ENCODE data around the gene ZNF76. TPM values are rescaled to one million over a fixed set of nuclear protein-coding genes. Genes with fewer than 3 reads are reported as not detected.
A peak's percentile ranks its signal among the peaks of the same experiment; 100 is the strongest.

ZNF76 gene
- total and polyA plus RNA-seq, 4 donors, result 10.6 to 51.8 (median 36.5) TPM

DNA sequence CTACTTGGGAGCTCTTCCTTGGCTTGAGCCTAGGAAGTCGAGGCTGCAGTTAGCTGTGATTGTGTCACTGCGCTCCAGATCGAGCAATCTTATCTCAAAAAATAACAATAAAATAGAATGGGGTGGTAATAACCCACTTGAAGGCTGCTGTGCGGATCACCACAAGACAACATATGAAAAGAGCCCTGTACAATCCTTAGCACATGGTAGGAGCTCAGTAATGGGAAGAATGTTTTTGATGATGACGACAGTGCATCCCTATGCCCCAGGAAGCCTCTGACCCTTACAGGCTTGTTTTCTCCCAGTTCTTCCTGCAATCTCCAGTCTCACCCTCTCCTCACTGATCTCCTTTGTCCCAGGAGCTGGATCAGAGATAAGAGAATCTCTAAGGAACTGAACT is 30.2 kb upstream of the ZNF76 start:
- ATAC-seq (ENCODE audit: low FRiP score) (no peak), DNase-seq (no peak)

DNA sequence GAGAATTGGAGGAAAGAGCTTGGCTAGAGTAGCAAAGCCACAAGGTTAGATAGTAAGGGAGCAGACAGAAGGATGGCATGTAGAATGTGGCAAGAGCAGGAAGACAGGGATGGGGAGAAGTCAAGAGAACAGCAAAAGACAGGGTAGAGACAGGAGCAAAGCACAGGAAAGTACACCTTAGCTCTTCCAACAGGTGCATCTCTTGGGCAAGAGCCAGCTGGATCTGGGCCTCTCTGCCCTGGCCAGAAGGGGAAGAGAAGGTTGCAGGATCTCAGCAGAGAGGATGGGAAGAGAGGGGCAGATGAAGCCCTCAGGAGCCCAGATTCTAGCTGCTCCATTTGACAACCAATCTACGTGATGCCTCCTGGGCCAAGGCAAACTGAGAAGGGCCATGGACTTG is 29.0 kb upstream of the ZNF76 start:
- Histone ChIP-seq H3K4me1 (ENCODE audit: control insufficient read depth in 1 of 2, insufficient read depth in 2 of 2, low read length in 2 of 2) (peaks cover 0 to 2% of the 10 kb centered on the region in 2 donors), H3K27ac (ENCODE audit: low read depth in 1 of 2, low read length in 2 of 2) (peak overlapping the region; percentile 54 to 71), H3K4me3 (ENCODE audit: low read length in 2 of 2) (no peak overlapping the region), H3K36me3 (ENCODE audit: control insufficient read depth in 1 of 2, insufficient read depth in 2 of 2, low read length in 1 of 2) (peaks cover 0 to 2% of the 10 kb centered on the region in 2 donors), H3K9me3 (ENCODE audit: control insufficient read depth, low read length) (no peaks in the 10 kb centered on the region), H3K27me3 (ENCODE audit: control insufficient read depth in 1 of 2, insufficient read depth in 2 of 2, low read length in 1 of 2) (no peaks in the 10 kb centered on the region)
- peak; percentile 13 for ATAC-seq (ENCODE audit: low FRiP score)
- WGBS, 2 donors, result 10 to 32% methylated on average over 1 of the region's 1 CpG
- intact Hi-C loops (cut with DNase I), result no loop called here
- DNase-seq, result no peak

More for the DNA sequence above, 30.2 kb upstream of the ZNF76 start:
- Histone ChIP-seq H3K27me3 (ENCODE audit: control insufficient read depth in 1 of 2, insufficient read depth in 2 of 2, low read length in 1 of 2) (no peaks in the 10 kb centered on the region), H3K27ac (ENCODE audit: low read depth in 1 of 2, low read length in 2 of 2) (peak overlapping the region in 1 of 2 donors; percentile 54), H3K36me3 (ENCODE audit: control insufficient read depth in 1 of 2, insufficient read depth in 2 of 2, low read length in 1 of 2) (peaks cover 0 to 2% of the 10 kb centered on the region in 2 donors), H3K4me3 (ENCODE audit: low read length in 2 of 2) (no peak overlapping the region), H3K4me1 (ENCODE audit: control insufficient read depth in 1 of 2, insufficient read depth in 2 of 2, low read length in 2 of 2) (peaks cover 0 to 2% of the 10 kb centered on the region in 2 donors), H3K9me3 (ENCODE audit: control insufficient read depth, low read length) (no peaks in the 10 kb centered on the region)
- WGBS, 2 donors, result 51 to 69% methylated on average over 5 of the region's 5 CpGs
- intact Hi-C loops (cut with DNase I), result no loop called here

DNA sequence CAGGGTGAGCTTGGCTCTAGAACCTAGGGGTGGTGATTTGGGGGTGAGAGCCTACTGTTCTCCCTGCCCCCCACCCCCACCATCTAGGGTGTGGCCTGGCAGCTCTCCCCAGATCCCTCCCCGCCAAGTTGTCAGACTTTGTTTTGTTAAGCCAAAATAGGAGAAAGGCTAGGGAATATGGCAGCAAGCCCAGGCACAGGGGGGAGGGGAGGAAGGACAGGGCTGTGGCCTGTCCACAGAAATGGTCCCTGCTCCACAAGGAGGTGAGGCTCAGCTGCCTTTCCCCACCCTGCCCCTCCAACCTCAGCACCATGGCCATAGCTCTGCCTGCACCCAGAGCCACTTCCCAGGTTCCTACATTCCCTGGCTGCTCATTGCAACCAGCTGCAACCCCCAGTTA is 28.6 kb upstream of the ZNF76 start:
- intact Hi-C loops (cut with DNase I), result no loop called here
- Histone ChIP-seq H3K27ac (ENCODE audit: low read depth in 1 of 2, low read length in 2 of 2) (peak overlapping the region; percentile 54 to 71), H3K4me3 (ENCODE audit: low read length in 2 of 2) (no peak overlapping the region), H3K4me1 (ENCODE audit: control insufficient read depth in 1 of 2, insufficient read depth in 2 of 2, low read length in 2 of 2) (peaks cover 0 to 2% of the 10 kb centered on the region in 2 donors), H3K36me3 (ENCODE audit: control insufficient read depth in 1 of 2, insufficient read depth in 2 of 2, low read length in 1 of 2) (peaks cover 0 to 2% of the 10 kb centered on the region in 2 donors), H3K27me3 (ENCODE audit: control insufficient read depth in 1 of 2, insufficient read depth in 2 of 2, low read length in 1 of 2) (no peaks in the 10 kb centered on the region), H3K9me3 (ENCODE audit: control insufficient read depth, low read length) (no peaks in the 10 kb centered on the region)
- DNase-seq, result peak; percentile 89 to 93
- ATAC-seq (ENCODE audit: low FRiP score), result peak; percentile 66
- WGBS, 2 donors, result 0 to 6% methylated on average over 1 of the region's 1 CpG

DNA sequence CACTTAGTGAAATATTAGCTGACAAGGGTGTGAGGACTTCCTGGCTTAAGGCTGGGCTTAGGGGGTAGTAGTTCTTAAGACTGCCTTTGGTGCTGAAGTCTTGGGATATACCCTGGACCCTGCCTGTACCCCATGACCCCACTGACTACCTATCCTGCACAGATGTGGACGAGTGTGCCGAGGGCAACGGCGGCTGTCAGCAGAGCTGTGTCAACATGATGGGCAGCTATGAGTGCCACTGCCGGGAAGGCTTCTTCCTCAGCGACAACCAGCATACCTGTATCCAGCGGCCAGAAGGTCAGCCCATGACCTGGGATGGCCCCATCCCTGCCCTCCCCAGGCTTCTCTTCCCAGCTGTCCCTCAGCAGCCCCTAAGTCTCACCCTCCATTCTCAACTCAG is 28.0 kb upstream of the ZNF76 start:
- H3K4me3 ChIP-seq (ENCODE audit: low read length in 2 of 2), result no peak overlapping the region
- H3K27me3 ChIP-seq (ENCODE audit: control insufficient read depth in 1 of 2, insufficient read depth in 2 of 2, low read length in 1 of 2), result no peaks in the 10 kb centered on the region
- H3K4me1 ChIP-seq (ENCODE audit: control insufficient read depth in 1 of 2, insufficient read depth in 2 of 2, low read length in 2 of 2), result peaks cover 0 to 2% of the 10 kb centered on the region in 2 donors
- ATAC-seq (ENCODE audit: low FRiP score) (no peak), DNase-seq (peak in 1 of 2 donors; percentile 41)
- 97% methylated on average over 7 of the region's 7 CpGs for WGBS, 2 donors
- intact Hi-C loops (cut with DNase I), result no loop called here
- H3K27ac ChIP-seq (ENCODE audit: low read depth in 1 of 2, low read length in 2 of 2), result peak overlapping the region in 1 of 2 donors; percentile 15
- no peaks in the 10 kb centered on the region for H3K9me3 ChIP-seq (ENCODE audit: control insufficient read depth, low read length)
- peaks cover 0 to 2% of the 10 kb centered on the region in 2 donors for H3K36me3 ChIP-seq (ENCODE audit: control insufficient read depth in 1 of 2, insufficient read depth in 2 of 2, low read length in 1 of 2)

DNA sequence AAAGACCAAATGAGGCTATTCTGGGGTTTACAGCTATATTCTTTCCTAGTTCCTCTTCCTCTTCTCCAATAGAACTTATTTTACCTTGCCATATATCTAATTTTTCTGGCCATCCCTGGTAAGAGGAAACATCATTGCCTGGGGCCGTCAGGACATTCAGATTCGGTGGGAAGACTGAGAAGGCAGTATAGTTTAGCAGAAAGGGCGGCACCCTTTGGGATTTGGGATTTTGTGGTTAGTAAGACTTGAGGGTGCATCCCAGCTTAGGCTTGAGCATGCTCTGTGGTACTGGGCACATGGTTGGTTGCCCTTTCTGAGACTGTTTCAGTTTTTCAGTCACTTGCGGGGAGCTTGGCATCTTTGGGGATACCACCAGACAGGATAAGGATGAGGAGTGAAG is 24.6 kb upstream of the ZNF76 start:
- Histone ChIP-seq H3K4me3 (ENCODE audit: low read length in 2 of 2) (no peak overlapping the region), H3K36me3 (ENCODE audit: control insufficient read depth in 1 of 2, insufficient read depth in 2 of 2, low read length in 1 of 2) (no peaks in the 10 kb centered on the region), H3K27me3 (ENCODE audit: control insufficient read depth in 1 of 2, insufficient read depth in 2 of 2, low read length in 1 of 2) (no peaks in the 10 kb centered on the region), H3K4me1 (ENCODE audit: control insufficient read depth in 1 of 2, insufficient read depth in 2 of 2, low read length in 2 of 2) (peaks cover 2 to 8% of the 10 kb centered on the region in 2 donors), H3K9me3 (ENCODE audit: control insufficient read depth, low read length) (no peaks in the 10 kb centered on the region), H3K27ac (ENCODE audit: low read depth in 1 of 2, low read length in 2 of 2) (peak overlapping the region in 1 of 2 donors; percentile 20)
- DNase-seq (no peak), ATAC-seq (ENCODE audit: low FRiP score) (no peak)
- WGBS, 2 donors, result 74 to 75% methylated on average over 4 of the region's 4 CpGs
- intact Hi-C loops (cut with DNase I), result no loop called here

DNA sequence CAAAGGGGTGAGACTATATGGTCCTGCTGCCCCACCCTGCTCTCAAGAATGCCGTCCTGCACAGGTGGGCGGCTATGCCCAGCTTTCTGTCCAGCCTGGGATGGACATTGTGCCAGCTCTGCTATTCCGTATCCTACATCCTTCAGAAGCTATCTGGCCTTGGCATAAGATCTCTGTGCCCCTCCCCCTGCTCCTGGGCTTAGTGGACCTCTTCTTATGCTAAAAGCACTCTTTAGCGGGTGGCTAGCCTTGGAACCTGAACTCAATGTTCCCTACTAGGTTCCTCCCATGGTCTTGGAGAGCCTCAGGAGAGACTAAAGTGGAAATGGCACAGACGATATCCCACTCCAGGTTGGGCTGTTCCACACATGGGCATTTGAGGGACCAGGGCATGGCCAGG is 23.3 kb upstream of the ZNF76 start:
- no peak overlapping the region for H3K4me3 ChIP-seq (ENCODE audit: low read length in 2 of 2)
- H3K4me1 ChIP-seq (ENCODE audit: control insufficient read depth in 1 of 2, insufficient read depth in 2 of 2, low read length in 2 of 2), result peaks cover 0 to 8% of the 10 kb centered on the region in 2 donors
- H3K27ac ChIP-seq (ENCODE audit: low read depth in 1 of 2, low read length in 2 of 2), result peak overlapping the region; percentile 2 to 58
- DNase-seq (no peak), ATAC-seq (ENCODE audit: low FRiP score) (no peak)
- WGBS, 2 donors, result 86 to 87% methylated on average over 5 of the region's 5 CpGs
- no peaks in the 10 kb centered on the region for H3K9me3 ChIP-seq (ENCODE audit: control insufficient read depth, low read length)
- intact Hi-C loops (cut with DNase I), result no loop called here
- no peaks in the 10 kb centered on the region for H3K36me3 ChIP-seq (ENCODE audit: control insufficient read depth in 1 of 2, insufficient read depth in 2 of 2, low read length in 1 of 2)
- H3K27me3 ChIP-seq (ENCODE audit: control insufficient read depth in 1 of 2, insufficient read depth in 2 of 2, low read length in 1 of 2), result no peaks in the 10 kb centered on the region

DNA sequence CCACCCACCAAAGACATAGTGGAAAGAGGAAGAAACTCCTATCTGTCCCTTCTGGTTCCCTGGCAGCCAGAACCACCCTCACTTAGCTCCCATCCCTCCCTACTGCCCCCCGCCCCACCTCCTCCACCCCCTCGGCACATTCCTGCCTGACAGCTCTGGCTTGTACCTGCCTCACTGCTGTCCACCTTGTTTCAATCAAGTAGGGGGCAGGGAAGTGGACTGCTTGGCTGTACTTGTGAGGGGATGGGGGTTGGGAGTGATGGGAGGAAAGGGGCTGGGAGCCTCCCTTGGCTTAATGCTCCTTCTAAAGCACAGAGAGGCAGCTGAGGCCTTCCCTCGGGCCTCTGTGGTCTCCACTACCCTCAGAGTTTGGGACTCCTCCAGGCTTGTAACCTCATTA is 22.1 kb upstream of the ZNF76 start:
- Histone ChIP-seq H3K36me3 (ENCODE audit: control insufficient read depth in 1 of 2, insufficient read depth in 2 of 2, low read length in 1 of 2) (no peaks in the 10 kb centered on the region), H3K27ac (ENCODE audit: low read depth in 1 of 2, low read length in 2 of 2) (peak overlapping the region in 1 of 2 donors; percentile 53), H3K4me1 (ENCODE audit: control insufficient read depth in 1 of 2, insufficient read depth in 2 of 2, low read length in 2 of 2) (peaks cover 0 to 8% of the 10 kb centered on the region in 2 donors), H3K4me3 (ENCODE audit: low read length in 2 of 2) (no peak overlapping the region), H3K9me3 (ENCODE audit: control insufficient read depth, low read length) (no peaks in the 10 kb centered on the region), H3K27me3 (ENCODE audit: control insufficient read depth in 1 of 2, insufficient read depth in 2 of 2, low read length in 1 of 2) (no peaks in the 10 kb centered on the region)
- DNase-seq (no peak), ATAC-seq (ENCODE audit: low FRiP score) (no peak)
- WGBS, 2 donors, result 66 to 67% methylated on average over 3 of the region's 3 CpGs
- intact Hi-C loops (cut with DNase I), result no loop called here

DNA sequence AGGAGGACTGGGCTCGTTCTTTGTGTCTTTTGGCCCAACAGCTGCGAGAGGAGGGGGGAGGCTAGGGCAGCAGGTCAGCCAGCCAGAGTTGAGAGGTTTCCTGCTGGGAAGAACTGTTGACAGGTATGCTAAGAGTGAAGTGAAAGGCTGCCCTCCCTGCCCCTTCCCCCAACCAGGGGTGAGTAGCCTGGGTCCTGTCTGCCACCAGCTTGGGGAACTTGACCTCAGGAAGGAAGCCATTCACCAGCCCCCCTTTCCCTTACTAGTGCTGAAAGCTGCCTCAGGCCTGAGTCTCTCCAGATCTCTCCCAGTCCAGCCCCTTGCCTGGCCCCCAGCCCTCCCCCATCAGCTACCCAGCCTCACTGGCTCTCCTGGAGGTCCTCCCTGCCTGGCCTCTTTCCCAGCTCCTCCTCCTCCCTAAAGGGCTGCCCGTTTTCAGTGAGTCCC is 20.7 kb upstream of the ZNF76 start:
- DNase-seq, result peak; percentile 87 to 91
- H3K4me3 ChIP-seq (ENCODE audit: low read length in 2 of 2), result no peak overlapping the region
- H3K27ac ChIP-seq (ENCODE audit: low read depth in 1 of 2, low read length in 2 of 2), result peak overlapping the region; percentile 53 to 81
- intact Hi-C loops (cut with DNase I), result loop anchor here in 1 of 2 donors (2.0 kb wide), 1 partner anchor 22 kb away; no protein-coding TSS in a partner anchor
- H3K9me3 ChIP-seq (ENCODE audit: control insufficient read depth, low read length), result no peaks in the 10 kb centered on the region
- WGBS, 2 donors, result 4 to 6% methylated on average over 3 of the region's 3 CpGs
- H3K4me1 ChIP-seq (ENCODE audit: control insufficient read depth in 1 of 2, insufficient read depth in 2 of 2, low read length in 2 of 2), result peaks cover 0 to 8% of the 10 kb centered on the region in 2 donors
- H3K36me3 ChIP-seq (ENCODE audit: control insufficient read depth in 1 of 2, insufficient read depth in 2 of 2, low read length in 1 of 2), result no peaks in the 10 kb centered on the region
- H3K27me3 ChIP-seq (ENCODE audit: control insufficient read depth in 1 of 2, insufficient read depth in 2 of 2, low read length in 1 of 2), result no peaks in the 10 kb centered on the region
- ATAC-seq (ENCODE audit: low FRiP score), result peak; percentile 82

DNA sequence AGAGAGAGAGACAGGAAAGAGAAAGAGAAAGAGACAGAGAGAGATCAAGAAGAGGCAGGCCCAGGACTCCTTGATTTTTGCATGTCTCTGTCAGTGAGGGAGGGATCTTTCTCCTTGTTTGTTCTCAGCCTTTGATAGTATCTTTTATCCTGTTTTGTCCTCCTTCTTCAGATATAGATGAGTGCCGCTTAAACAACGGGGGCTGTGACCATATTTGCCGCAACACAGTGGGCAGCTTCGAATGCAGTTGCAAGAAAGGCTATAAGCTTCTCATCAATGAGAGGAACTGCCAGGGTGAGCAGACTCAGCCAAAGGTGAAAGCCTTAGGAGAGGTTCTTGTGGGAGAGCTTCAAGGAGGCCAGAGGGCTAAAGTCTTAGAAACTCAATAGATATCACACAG is 20.0 kb upstream of the ZNF76 start:
- Histone ChIP-seq H3K27me3 (ENCODE audit: control insufficient read depth in 1 of 2, insufficient read depth in 2 of 2, low read length in 1 of 2) (no peaks in the 10 kb centered on the region), H3K36me3 (ENCODE audit: control insufficient read depth in 1 of 2, insufficient read depth in 2 of 2, low read length in 1 of 2) (no peaks in the 10 kb centered on the region), H3K4me1 (ENCODE audit: control insufficient read depth in 1 of 2, insufficient read depth in 2 of 2, low read length in 2 of 2) (peaks cover 0 to 8% of the 10 kb centered on the region in 2 donors), H3K9me3 (ENCODE audit: control insufficient read depth, low read length) (no peaks in the 10 kb centered on the region), H3K27ac (ENCODE audit: low read depth in 1 of 2, low read length in 2 of 2) (peak overlapping the region; percentile 53 to 81), H3K4me3 (ENCODE audit: low read length in 2 of 2) (no peak overlapping the region)
- DNase-seq, result no peak
- no peak for ATAC-seq (ENCODE audit: low FRiP score)
- intact Hi-C loops (cut with DNase I), result loop anchor here in 1 of 2 donors (2.0 kb wide), 1 partner anchor 23 kb away; no protein-coding TSS in a partner anchor
- WGBS, 2 donors, result 73 to 85% methylated on average over 4 of the region's 4 CpGs

All from aorta (tissue), 5 donors.